Suprapubic skin (tissue), 3 donors: ENCODE measurements around the gene TACR1.

Experiments
- CTCF ChIP-seq, 2 donors: fragments of 200-600 bp in 1 of 2; fragments of 450-650 bp in 1 of 2; sonication (generic) in 1 of 2; IDR thresholded peaks; one replicate each; pipeline ENCODE4 v1.5.1; 2016 to 2019; ENCODE audit warnings: antibody characterized with exemption in 2 of 2, mild to moderate bottlenecking in 1 of 2, moderate library complexity in 1 of 2
- EP300 ChIP-seq: sonication (generic); formaldehyde crosslinking; IDR thresholded peaks from one replicate; pipeline ENCODE4 v1.6.1; 2017; ENCODE audit warnings: antibody characterized with exemption
- POLR2A ChIP-seq, 2 donors: fragments of 450-650 bp; IDR thresholded peaks; one replicate each; pipeline ENCODE4 v1.6.1; 2017; ENCODE audit warnings: antibody characterized with exemption in 2 of 2, mild to moderate bottlenecking in 2 of 2, moderate library complexity in 2 of 2

- no peak for TF ChIP-seq CTCF (IDR thresholded peaks at IDR 0.05)
- TF ChIP-seq POLR2A (IDR thresholded peaks at IDR 0.05), result no peak
- TF ChIP-seq EP300, result no peak
Observed at GRCh38 chr2:75170889-75171288, 28.4 kb downstream of the TACR1 start.
